Stimulated activated CD4-positive, alpha-beta T cell treated with anti-CD3 and anti-CD28 coated beads, Interleukin-4, amount 100 ng/mL, for 4 hours (primary cell): ENCODE measurements around the gene SEC14L5.
"Not testable (repeated sequence)": the region's sequence is repeated elsewhere in the genome, so short reads cannot be mapped to it uniquely, and the experiment has no call there.

Experiments used
- DNase-seq, 2 experiments: peaks; one replicate each; pipeline ENCODE4 v3.0.0-alpha.2; 2020

Gene SEC14L5

DNA sequence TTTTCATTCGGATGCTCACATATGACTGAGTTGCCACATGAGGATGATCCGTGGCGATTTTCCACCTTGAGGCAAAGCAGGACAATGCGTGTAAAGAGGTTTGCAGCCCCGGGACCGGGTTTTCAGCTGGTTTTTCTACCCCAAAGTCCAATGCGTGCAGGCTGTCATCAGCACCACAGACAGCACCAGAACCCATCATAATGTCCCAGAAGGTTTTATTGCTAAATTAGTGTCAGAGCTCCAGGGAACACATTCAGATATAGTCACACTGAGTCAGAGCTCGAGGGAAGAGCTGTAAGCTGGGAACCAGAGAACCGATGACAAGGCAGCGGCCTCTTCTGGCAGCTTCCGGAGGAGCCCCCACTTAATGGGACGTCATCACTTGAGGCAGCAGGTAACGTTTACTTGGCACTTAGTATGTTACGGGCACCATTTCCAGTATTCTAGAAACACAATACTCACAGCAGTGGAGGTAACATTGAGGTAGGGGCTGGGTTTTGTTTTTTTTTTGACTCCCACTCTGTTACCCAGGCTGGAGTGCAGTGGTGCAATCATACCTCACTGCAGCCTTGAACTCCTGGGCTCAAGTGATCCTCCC lies 84.5 kb downstream of the SEC14L5 start:
- DNase-seq, result no peak

DNA sequence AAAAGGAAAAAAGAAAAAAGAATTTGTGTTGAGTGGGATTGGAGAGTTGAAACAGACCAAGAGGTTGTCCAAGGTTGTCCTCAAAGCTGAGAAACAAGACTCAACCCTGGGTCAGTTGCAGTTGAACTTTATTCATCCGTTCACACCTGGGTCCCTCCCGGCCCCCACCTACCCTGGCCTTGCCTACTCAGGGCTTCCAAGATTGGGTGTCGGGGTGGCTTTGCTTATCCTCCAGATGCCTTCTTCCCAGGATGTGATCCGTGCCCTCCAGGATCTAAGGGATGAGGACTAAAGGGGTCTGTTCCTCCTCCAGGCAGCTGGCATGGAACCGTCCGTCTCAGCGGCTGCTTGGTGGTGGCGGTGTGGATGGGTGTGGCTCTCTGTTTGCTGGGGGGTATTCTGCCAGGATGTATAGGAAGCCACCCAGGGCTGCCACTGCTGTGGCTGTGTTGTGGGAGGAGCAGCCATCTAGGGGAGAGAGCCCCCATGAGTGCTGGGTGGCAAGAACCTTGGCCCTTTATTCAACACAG lies 85.9 kb downstream of the SEC14L5 start:
- DNase-seq, result no peak

DNA sequence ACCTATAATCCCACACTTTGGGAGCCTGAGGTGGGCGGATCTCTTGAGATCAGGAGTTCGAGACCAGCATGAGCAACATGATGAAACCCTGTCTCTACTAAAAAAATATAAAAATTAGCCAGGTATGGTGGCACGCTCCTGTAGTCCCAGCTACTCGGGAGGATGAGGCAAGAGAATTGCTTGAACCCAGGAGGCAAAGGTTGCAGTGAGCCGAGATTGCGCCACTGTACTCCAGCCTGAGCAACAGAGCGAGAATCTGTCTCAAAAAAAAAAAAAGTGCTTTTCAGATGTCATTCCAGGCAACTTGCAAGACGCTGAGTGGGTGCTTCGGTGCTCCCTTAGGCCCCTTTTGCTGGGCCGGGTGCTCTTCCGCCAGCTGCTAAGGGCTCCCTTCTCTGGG lies 86.5 kb downstream of the SEC14L5 start:
- not testable (repeated sequence) for DNase-seq

DNA sequence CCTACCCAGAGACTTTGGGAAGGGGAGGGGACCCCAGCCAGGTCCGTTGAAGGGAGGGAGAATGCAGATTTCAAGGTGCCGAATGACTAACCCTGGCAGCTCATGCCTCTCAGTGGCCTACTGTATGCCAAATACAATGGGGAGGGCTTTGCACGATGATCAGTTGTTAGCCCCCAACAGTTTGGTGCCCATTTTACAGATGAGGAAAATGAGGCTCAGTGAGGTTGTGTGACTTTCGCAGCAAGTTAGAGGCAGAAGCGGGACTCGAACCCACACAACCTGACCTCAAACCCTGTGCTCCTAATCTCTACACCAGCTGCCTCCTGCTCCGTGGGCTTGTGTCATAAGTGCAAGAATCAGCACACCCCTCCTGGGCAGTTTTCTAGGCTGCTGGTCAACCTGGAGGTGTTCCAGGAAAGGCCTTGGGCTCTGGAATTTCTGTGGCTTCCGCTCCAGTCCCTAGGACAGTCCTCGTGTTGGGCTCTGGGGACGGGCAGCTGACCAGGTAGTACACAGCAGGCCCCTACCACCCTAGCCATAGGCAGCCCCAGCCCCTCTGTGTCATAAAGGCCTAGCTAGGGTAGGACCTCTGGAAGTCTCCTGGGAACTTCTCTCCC lies 87.5 kb downstream of the SEC14L5 start:
- DNase-seq, result no peak

- DNase-seq, result no peak
These were observed 88.8 kb downstream of the SEC14L5 start for GRCh38 chr16:5046914-5047313.

GRCh38 chr16:5054876-5055865 lies 97.0 kb downstream of the SEC14L5 start:
- no peak for DNase-seq

GRCh38 chr16:5056352-5056751 lies 98.2 kb downstream of the SEC14L5 start:
- DNase-seq, result peak; percentile 32 to 37

- DNase-seq, result no peak
These were observed 100.3 kb downstream of the SEC14L5 start for GRCh38 chr16:5058476-5058875.

GRCh38 chr16:5059386-5060072 lies 101.4 kb downstream of the SEC14L5 start:
- no peak for DNase-seq

GRCh38 chr16:5060073-5060641 lies 102.0 kb downstream of the SEC14L5 start:
- DNase-seq, result no peak

DNA sequence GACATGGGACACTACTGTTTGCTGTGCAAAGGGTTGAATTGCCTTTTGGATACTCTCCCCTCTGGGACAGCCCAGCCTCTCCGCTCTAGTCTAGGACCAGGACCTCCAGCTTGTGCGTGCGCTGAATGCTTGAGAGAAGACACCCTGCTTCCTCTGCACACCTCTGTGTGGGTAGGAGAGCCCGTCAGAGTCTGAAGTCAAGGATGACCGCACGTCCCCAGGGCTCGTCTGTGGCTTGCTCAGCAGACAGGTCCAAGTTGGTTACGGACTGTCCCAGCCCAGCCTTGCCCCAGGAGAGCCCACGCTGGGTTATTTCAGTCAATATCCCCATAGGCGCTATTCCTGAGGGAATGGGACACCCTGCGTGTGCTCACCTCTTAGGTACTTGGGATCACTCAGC lies 103.9 kb downstream of the SEC14L5 start:
- DNase-seq, result no peak

GRCh38 chr16:5062790-5063765 lies 104.9 kb downstream of the SEC14L5 start:
- DNase-seq, result no peak

GRCh38 chr16:5064915-5065314 lies 106.8 kb downstream of the SEC14L5 start:
- DNase-seq, result no peak

DNA sequence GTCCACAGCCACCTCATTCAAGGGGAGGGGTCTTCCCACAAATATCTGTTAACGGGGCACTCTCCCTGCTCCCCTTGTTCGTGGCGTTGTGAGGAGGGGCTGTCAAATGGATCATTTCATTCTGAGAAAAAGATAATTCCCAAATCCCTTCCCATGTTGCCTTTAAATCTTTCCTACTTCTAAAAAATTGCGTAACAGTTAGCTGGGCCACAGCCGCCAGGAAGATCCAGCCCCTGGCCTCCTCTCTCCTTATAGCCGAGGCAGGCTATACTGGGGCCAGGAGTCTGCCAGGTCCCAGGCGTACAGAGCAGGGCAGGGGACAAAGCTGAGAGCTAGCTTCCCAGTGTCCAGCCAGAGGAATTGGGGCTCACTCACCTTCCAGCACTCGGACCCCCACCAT lies 107.2 kb downstream of the SEC14L5 start:
- no peak for DNase-seq

GRCh38 chr16:5065813-5066212 lies 107.7 kb downstream of the SEC14L5 start, which contains the start of gene C16orf89:
Gene C16orf89, minus strand, starts transcription at chr16:5065956. Its CDS starts 48 bp downstream, at chr16:5065908.
- DNase-seq, result no peak

DNA sequence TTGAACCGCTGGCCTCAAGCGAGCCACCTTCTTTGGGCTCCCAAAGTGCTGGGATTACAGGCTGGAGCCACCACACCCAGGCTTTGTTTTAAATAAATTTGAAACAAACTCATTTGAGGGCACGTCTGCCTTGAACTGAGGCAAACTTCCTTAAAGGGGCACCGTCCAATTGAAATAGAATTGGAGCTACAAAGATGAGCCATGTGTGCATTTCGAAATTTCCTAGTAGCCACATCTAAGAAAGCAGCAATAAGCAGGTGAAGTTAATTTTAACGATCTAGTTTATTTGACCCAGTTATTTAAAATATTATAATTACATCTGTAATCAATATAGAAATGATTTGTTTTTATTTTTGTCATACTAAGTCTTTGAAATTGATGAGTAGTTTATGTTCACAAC lies 108.4 kb downstream of the SEC14L5 start:
- no peak for DNase-seq
